Chondrocyte (in vitro differentiated cells): Measurements from ENCODE around the gene LAMA1. TPM values are rescaled to one million over a fixed set of nuclear protein-coding genes. Genes with fewer than 3 reads are reported as not detected.

Experiments
- DNase-seq: peaks from one replicate; pipeline ENCODE4 v3.0.0; 2021; ENCODE audit warnings: mixed read lengths, low spot score
- H3K27ac Mint-ChIP-seq: one replicate; pipeline ENCODE4 v1.8.0; 2021; ENCODE audit warnings: mild to moderate bottlenecking, moderate library complexity, mixed read lengths; ENCODE audit not compliant: unreplicated experiment
- H3K27me3 Mint-ChIP-seq: 2 replicates; pipeline ENCODE4 v1.8.0; 2021; ENCODE audit warnings: low read depth, mixed read lengths
- H3K36me3 Mint-ChIP-seq: 2 replicates; pipeline ENCODE4 v1.8.0; 2021; ENCODE audit warnings: low read depth, mixed read lengths
- H3K4me1 Mint-ChIP-seq: 2 replicates; pipeline ENCODE4 v1.8.0; 2021; ENCODE audit warnings: low read depth, mild to moderate bottlenecking, mixed read lengths
- H3K4me3 Mint-ChIP-seq: one replicate; pipeline ENCODE4 v1.8.0; 2021; ENCODE audit warnings: mild to moderate bottlenecking, moderate library complexity, mixed read lengths; ENCODE audit not compliant: unreplicated experiment
- H3K9me3 Mint-ChIP-seq: 2 replicates; pipeline ENCODE4 v1.8.0; 2021; ENCODE audit warnings: low read depth, mixed read lengths
- total RNA-seq: library from RNA; stranded (reverse); gene quantifications from 3 replicates; pipeline ENCODE4 v1.2.1, GENCODE V29; 2021
- TF ChIP-seq, protein P1 (sequence below): fragments of 200-600 bp; sonication (generic); IDR thresholded peaks from 2 replicates; pipeline ENCODE4 v1.5.0; 2021; ENCODE audit warnings: antibody characterized with exemption, mild to moderate bottlenecking, moderate library complexity

Gene LAMA1
- total RNA-seq, 1 donor from 2014 or later = 2.3 TPM

DNA sequence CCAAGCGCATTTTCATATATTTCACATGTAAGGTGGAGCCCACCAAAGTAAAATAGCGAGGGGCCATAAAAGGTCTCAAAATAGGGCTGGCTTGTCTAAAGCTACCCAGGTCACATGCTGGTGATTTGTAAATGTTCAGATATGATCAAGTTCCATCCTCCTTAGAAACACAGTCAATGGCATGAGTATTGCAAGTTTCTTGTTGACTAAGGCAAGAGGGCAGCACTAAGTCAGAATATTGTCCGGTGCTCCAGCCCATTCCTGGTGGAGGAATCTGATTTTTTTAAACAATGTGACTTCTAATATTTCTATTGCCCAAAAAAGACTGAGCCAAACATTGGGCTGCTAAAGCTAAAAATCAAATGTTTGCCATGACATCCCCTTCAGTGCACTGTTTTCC is 85.1 kb downstream of the LAMA1 start:
- peak overlapping the region; percentile 15 for H3K27ac Mint-ChIP-seq
- H3K4me1 Mint-ChIP-seq = peaks cover 2% of the 10 kb centered on the region
- DNase-seq = no peak
- TF ChIP-seq, protein P1, sequence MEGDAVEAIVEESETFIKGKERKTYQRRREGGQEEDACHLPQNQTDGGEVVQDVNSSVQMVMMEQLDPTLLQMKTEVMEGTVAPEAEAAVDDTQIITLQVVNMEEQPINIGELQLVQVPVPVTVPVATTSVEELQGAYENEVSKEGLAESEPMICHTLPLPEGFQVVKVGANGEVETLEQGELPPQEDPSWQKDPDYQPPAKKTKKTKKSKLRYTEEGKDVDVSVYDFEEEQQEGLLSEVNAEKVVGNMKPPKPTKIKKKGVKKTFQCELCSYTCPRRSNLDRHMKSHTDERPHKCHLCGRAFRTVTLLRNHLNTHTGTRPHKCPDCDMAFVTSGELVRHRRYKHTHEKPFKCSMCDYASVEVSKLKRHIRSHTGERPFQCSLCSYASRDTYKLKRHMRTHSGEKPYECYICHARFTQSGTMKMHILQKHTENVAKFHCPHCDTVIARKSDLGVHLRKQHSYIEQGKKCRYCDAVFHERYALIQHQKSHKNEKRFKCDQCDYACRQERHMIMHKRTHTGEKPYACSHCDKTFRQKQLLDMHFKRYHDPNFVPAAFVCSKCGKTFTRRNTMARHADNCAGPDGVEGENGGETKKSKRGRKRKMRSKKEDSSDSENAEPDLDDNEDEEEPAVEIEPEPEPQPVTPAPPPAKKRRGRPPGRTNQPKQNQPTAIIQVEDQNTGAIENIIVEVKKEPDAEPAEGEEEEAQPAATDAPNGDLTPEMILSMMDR = no peak
- H3K27me3 Mint-ChIP-seq = no peaks in the 10 kb centered on the region
- H3K9me3 Mint-ChIP-seq = no peaks in the 10 kb centered on the region
- no peaks in the 10 kb centered on the region for H3K36me3 Mint-ChIP-seq
- H3K4me3 Mint-ChIP-seq = no peak overlapping the region

DNA sequence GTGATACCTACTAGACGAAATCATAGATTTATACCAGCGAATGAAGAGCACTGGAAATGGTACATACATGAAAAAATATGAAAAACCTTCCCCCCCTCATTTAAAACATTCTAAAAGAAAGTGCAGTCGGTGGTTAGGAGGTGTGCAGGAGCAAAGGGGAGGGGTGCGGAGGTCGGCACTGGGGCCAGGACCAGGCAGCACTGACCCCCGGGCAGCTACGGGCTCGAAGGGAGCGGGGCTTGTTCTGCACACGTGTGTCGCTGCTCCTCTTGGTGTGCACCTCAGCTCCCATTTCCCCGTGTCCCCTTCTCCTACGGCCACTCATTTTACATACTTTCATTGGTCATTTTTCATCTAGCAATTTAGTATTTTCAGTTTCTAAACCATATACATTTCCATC is 89.0 kb downstream of the LAMA1 start:
- no peak overlapping the region for H3K4me3 Mint-ChIP-seq
- no peaks in the 10 kb centered on the region for H3K9me3 Mint-ChIP-seq
- TF ChIP-seq, protein P1 = no peak
- H3K27ac Mint-ChIP-seq = no peak overlapping the region
- no peaks in the 10 kb centered on the region for H3K36me3 Mint-ChIP-seq
- DNase-seq = no peak
- no peaks in the 10 kb centered on the region for H3K4me1 Mint-ChIP-seq
- no peaks in the 10 kb centered on the region for H3K27me3 Mint-ChIP-seq

DNA sequence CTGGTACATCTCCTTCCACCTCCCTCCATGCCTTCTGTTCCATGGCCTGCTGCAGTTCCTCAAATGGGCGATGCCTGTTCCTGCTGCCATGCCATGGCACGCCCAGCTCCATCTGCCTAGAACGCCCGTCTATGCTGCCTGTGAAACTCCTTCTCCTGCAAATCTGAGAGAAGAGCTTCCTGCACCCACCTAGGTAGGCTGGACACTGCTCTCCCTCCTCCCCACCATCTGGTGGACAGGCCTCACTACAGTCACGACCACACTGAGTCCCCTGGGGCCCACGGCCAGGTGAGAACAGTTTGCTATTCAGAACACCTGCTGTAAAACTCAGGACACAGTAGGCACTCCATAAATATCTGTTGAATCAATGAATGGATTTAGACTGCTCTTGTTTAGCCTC is 92.4 kb downstream of the LAMA1 start:
- no peaks in the 10 kb centered on the region for H3K27me3 Mint-ChIP-seq
- TF ChIP-seq, protein P1 = no peak
- no peak for DNase-seq
- H3K27ac Mint-ChIP-seq = no peak overlapping the region
- H3K36me3 Mint-ChIP-seq = no peaks in the 10 kb centered on the region
- H3K4me3 Mint-ChIP-seq = no peak overlapping the region
- H3K9me3 Mint-ChIP-seq = no peaks in the 10 kb centered on the region
- H3K4me1 Mint-ChIP-seq = peaks cover 6% of the 10 kb centered on the region

DNA sequence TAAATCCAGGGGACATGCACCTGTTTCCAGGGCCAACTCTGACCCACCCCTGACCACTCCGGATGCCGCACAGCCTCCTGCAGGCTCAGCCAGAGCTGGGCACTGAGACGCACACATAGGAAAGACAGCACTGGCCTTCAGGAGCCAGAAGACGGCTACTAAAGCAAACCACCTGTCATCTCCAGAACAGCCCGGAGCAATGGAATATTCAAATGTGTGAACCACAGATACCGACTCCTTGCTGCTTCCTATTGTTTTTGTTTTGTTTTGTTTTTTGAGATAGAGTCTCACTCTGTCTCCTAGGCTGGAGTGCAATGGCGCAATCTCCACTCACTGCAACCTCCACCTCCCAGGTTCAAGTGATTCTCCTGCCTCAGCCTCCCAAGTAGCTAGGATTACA is 94.0 kb downstream of the LAMA1 start:
- no peak for DNase-seq
- no peak overlapping the region for H3K27ac Mint-ChIP-seq
- TF ChIP-seq, protein P1 = no peak
- no peaks in the 10 kb centered on the region for H3K9me3 Mint-ChIP-seq
- peaks cover 6% of the 10 kb centered on the region for H3K4me1 Mint-ChIP-seq
- no peaks in the 10 kb centered on the region for H3K27me3 Mint-ChIP-seq
- H3K36me3 Mint-ChIP-seq = no peaks in the 10 kb centered on the region
- no peak overlapping the region for H3K4me3 Mint-ChIP-seq

DNA sequence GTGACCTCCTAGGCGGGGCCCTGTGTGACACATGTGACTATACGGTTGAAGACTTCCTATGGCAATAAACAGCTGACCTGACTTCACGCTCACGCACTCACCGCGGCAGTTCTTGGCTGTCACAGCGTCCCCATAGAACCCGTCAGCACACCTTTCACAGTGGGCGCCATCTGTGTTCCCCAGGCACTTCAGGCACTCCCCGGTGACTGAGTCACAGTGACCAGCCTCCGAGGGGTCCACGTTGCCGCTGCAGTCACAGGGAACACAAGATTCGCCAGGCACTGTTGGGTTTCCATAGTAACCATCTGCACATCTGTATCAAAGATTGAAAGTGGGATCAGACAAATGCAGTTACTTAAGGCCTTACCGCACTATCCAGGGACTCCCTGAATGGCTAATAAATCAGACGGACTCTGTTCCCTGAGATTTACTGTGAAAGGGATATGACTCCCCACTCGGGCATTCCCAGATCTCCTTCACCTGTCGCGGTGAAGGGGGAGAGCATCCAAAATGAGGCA is 94.5 kb downstream of the LAMA1 start:
- Mint-ChIP-seq H3K27me3 (no peaks in the 10 kb centered on the region), H3K4me3 (no peak overlapping the region), H3K36me3 (no peaks in the 10 kb centered on the region), H3K27ac (no peak overlapping the region), H3K9me3 (no peaks in the 10 kb centered on the region), H3K4me1 (peaks cover 6% of the 10 kb centered on the region)
- DNase-seq = no peak
- TF ChIP-seq, protein P1 = no peak
